IMR-90 (cell line): ENCODE measurements around the gene FOXM1. TPM values are rescaled to one million over a fixed set of nuclear protein-coding genes. Genes with fewer than 3 reads are reported as not detected.

Experiments
- ATAC-seq: fragments of 200-7000 bp; cut with Tn5 transposase; 2 replicates; pipeline ENCODE4 v1.9.1; 2020; ENCODE audit warnings: low read depth, mild to moderate bottlenecking, moderate library complexity
- BruUV-seq: library from RNA; stranded (reverse); fragments of 400-500 nt; replicated peaks from 2 replicates; lab custom pipeline; 2021; lab: Mats Ljungman, UMichigan
- CTCF ChIA-PET: fragments of 300-600 bp; formaldehyde crosslinking; extraction: SDS; loops from one replicate; lab custom pipeline; 2021; ENCODE audit warnings: antibody characterized with exemption; lab: Yijun Ruan, JAX
- POLR2A ChIA-PET: fragments of 300-600 bp; sonication (Branson Sonifier 250); formaldehyde crosslinking; loops from one replicate; lab custom pipeline; 2022; ENCODE audit warnings: antibody characterized with exemption; ENCODE audit not compliant: unreplicated experiment; lab: Charles Lee
- DNase-seq: peaks from one replicate; pipeline ENCODE4 v3.0.0; 2013
- H2AFZ ChIP-seq: replicated peaks from 2 replicates; pipeline ENCODE3; 2013; ENCODE audit warnings: low read length, mild to moderate bottlenecking; ENCODE audit not compliant: poor library complexity
- H2AK5ac ChIP-seq: 2 replicates; pipeline ENCODE4 v1.6.1; 2013; ENCODE audit warnings: low read depth, low read length, inconsistent platforms
- H2AK9ac ChIP-seq: replicated peaks from 2 replicates; pipeline ENCODE3; 2013; ENCODE audit warnings: mild to moderate bottlenecking, low read depth, low read length, moderate library complexity; ENCODE audit not compliant: poor library complexity
- H2BK120ac ChIP-seq: 2 replicates; pipeline ENCODE4 v1.6.1; 2013; ENCODE audit warnings: low read depth, low read length, inconsistent platforms
- H2BK15ac ChIP-seq: 3 replicates; pipeline ENCODE4 v1.6.1; 2013; ENCODE audit warnings: low read depth, low read length, inconsistent platforms
- H2BK20ac ChIP-seq: 2 replicates; pipeline ENCODE4 v1.6.1; 2013; ENCODE audit warnings: low read depth, mild to moderate bottlenecking, inconsistent platforms, low read length, moderate library complexity
- H2BK5ac ChIP-seq: 2 replicates; pipeline ENCODE4 v1.6.1; 2013; ENCODE audit warnings: mild to moderate bottlenecking, low read depth, low read length, inconsistent platforms; ENCODE audit not compliant: poor library complexity, severe bottlenecking
- H3K14ac ChIP-seq: replicated peaks from 2 replicates; pipeline ENCODE4 v1.6.1; 2013; ENCODE audit warnings: low read depth, low read length, inconsistent platforms
- H3K18ac ChIP-seq: 2 replicates; pipeline ENCODE4 v1.6.1; 2013; ENCODE audit warnings: low read depth, low read length, control low read depth
- H3K23ac ChIP-seq: 2 replicates; pipeline ENCODE4 v1.6.1; 2013; ENCODE audit warnings: low read depth, low read length, inconsistent platforms
- H3K27ac ChIP-seq: 2 replicates; pipeline ENCODE4 v1.5.1; 2013; ENCODE audit warnings: mild to moderate bottlenecking, control low read depth, low read length; ENCODE audit not compliant: insufficient read depth
- H3K27me3 ChIP-seq: 2 replicates; pipeline ENCODE4 v1.6.1; 2013; ENCODE audit warnings: low read length; ENCODE audit not compliant: control insufficient read depth, insufficient read depth
- H3K36me3 ChIP-seq: 2 replicates; pipeline ENCODE4 v1.6.1; 2013; ENCODE audit warnings: low read length, mixed read lengths; ENCODE audit not compliant: control insufficient read depth, insufficient read depth
- H3K4ac ChIP-seq: 2 replicates; pipeline ENCODE4 v1.6.1; 2013; ENCODE audit warnings: low read depth, low read length, inconsistent platforms
- H3K4me1 ChIP-seq: 2 replicates; pipeline ENCODE4 v1.6.1; 2013; ENCODE audit warnings: low read length, mixed read lengths; ENCODE audit not compliant: control insufficient read depth, insufficient read depth
- H3K4me2 ChIP-seq: 2 replicates; pipeline ENCODE4 v1.6.1; 2013; ENCODE audit warnings: low read depth, mild to moderate bottlenecking, control low read depth, low read length, moderate library complexity
- H3K4me3 ChIP-seq: 2 replicates; pipeline ENCODE4 v1.5.1; 2013; ENCODE audit warnings: low read depth, mild to moderate bottlenecking, control low read depth, low read length, moderate library complexity; ENCODE audit not compliant: insufficient read depth
- H3K56ac ChIP-seq: 2 replicates; pipeline ENCODE4 v1.6.1; 2013; ENCODE audit warnings: low read length, inconsistent platforms; ENCODE audit not compliant: insufficient read depth; ENCODE audit errors: extremely low read depth
- H3K79me1 ChIP-seq, 2 experiments: 2 replicates each; pipeline ENCODE4 v1.6.1; 2013; ENCODE audit warnings: low read length in 2 of 2, inconsistent platforms in 1 of 2, low read depth in 1 of 2
- H3K9ac ChIP-seq: 2 replicates; pipeline ENCODE4 v1.6.1; 2013; ENCODE audit warnings: low read depth, low read length, control low read depth
- H3K9me1 ChIP-seq: 2 replicates; pipeline ENCODE4 v1.6.1; 2013; ENCODE audit warnings: low read length, inconsistent platforms; ENCODE audit not compliant: insufficient read depth
- H3K9me3 ChIP-seq: 2 replicates; pipeline ENCODE4 v1.6.1; 2013; ENCODE audit warnings: low read length; ENCODE audit not compliant: control insufficient read depth, insufficient read depth
- H4K20me1 ChIP-seq: 2 replicates; pipeline ENCODE4 v1.6.1; 2013; ENCODE audit warnings: low read length, inconsistent platforms; ENCODE audit not compliant: insufficient read depth
- H4K5ac ChIP-seq: 2 replicates; pipeline ENCODE4 v1.6.1; 2013; ENCODE audit warnings: mild to moderate bottlenecking, low read depth, low read length, control low read depth
- H4K8ac ChIP-seq, 2 experiments: 2 replicates each; pipeline ENCODE4 v1.6.1; 2013; ENCODE audit warnings: low read depth in 2 of 2, low read length in 2 of 2, control low read depth in 1 of 2, inconsistent platforms in 1 of 2
- H4K91ac ChIP-seq: 2 replicates; pipeline ENCODE4 v1.6.1; 2013; ENCODE audit warnings: low read depth, low read length, inconsistent platforms; ENCODE audit not compliant: insufficient read depth
- BHLHE40 ChIP-seq: fragments of 150-350 bp; IDR thresholded peaks from 2 replicates; pipeline ENCODE4 v1.6.1; 2016; ENCODE audit warnings: mild to moderate bottlenecking, low read depth, low read length
- RAD21 ChIP-seq: IDR thresholded peaks from 2 replicates; pipeline ENCODE4 v1.6.1; 2012; ENCODE audit warnings: low read length, improper control_type of control experiment
- RFX5 ChIP-seq: IDR thresholded peaks from 2 replicates; pipeline ENCODE4 v1.8.0; 2012; ENCODE audit warnings: low read depth, mild to moderate bottlenecking, low read length, moderate library complexity
- WGBS, 2 experiments: methylation state at CpG; one replicate each; pipeline versions ENCODE4 v1.1.5 to v1.1.7; 2013; ENCODE audit warnings: missing lambda C conversion rate in 2 of 2; ENCODE audit not compliant: insufficient read length in 1 of 2; ENCODE audit errors: extremely low coverage in 2 of 2; 5-methylcytosine and 5-hydroxymethylcytosine counted together
- dilution Hi-C: fragments of 300-500 bp; cut with HindIII; formaldehyde crosslinking; loops from one replicate; pipeline ENCODE4 v1.14.3; 2018; ENCODE audit warnings: low sequenced_read_pairs; ENCODE audit not compliant: unreplicated experiment
- in situ Hi-C: fragments of 300-500 bp; cut with MboI; formaldehyde crosslinking; loops from 3 replicates; pipeline ENCODE4 v1.14.3; 2019; ENCODE audit warnings: low sequenced_read_pairs, inconsistent platforms, mixed read lengths
- intact Hi-C: fragments of 100-400 bp; cut with micrococcal nuclease; formaldehyde crosslinking; loops from 2 replicates; pipeline ENCODE4 v1.10.0; 2022
- polyA plus RNA-seq, 3 experiments: library from polyadenylated mRNA; depleted of rRNA; stranded (reverse); fragments of >200 nt; gene quantifications; 2 replicates each; pipeline ENCODE4 v1.2.3, GENCODE V29; 2012; ENCODE audit warnings: low replicate concordance in 1 of 3
- total RNA-seq: library from RNA; depleted of rRNA; stranded (reverse); fragments of >200 nt; gene quantifications from 2 replicates; pipeline ENCODE4 v1.2.3, GENCODE V29; 2012
- TF ChIP-seq, protein P1 (sequence below): conservative IDR thresholded peaks from 2 replicates; pipeline ENCODE4 v1.5.1; 2012; ENCODE audit warnings: mild to moderate bottlenecking, low read depth, low read length, improper control_type of control experiment
- TF ChIP-seq, protein P2 (sequence below): fragments of 150-350 bp; IDR thresholded peaks from 2 replicates; pipeline ENCODE4 v1.6.1; 2016; ENCODE audit warnings: low read depth, mild to moderate bottlenecking, low read length, moderate library complexity, borderline replicate concordance

FOXM1 gene
- total and polyA plus RNA-seq, 2 of the 4 experiments (the other 2 are of a cell fraction): 14.9 to 29.3 TPM

- no peaks in the 10 kb centered on the region for H3K9me1 ChIP-seq
- WGBS, 2 experiments: 81% methylated on average over 14 of the region's 25 CpGs; no CpG with 5 or more reads in 1 of the 2 experiments
- H2AK9ac ChIP-seq: peak overlapping the region; percentile 28
- H2BK20ac ChIP-seq: no peak overlapping the region
- no peaks in the 10 kb centered on the region for H4K20me1 ChIP-seq
- intact Hi-C loops (no loop called here), dilution Hi-C loops (no loop called here), in situ Hi-C loops (loop anchor here (10.0 kb wide), 1 partner anchor 180 kb away; no protein-coding TSS in a partner anchor)
- H3K4me2 ChIP-seq: no peak overlapping the region
- no peak overlapping the region for H2AK5ac ChIP-seq
- no peak for ATAC-seq
- H3K56ac ChIP-seq: no peak overlapping the region
- H3K36me3 ChIP-seq: peaks cover 6% of the 10 kb centered on the region
- no peak overlapping the region for H2BK15ac ChIP-seq
- no peak overlapping the region for H3K18ac ChIP-seq
- no peaks in the 10 kb centered on the region for H3K27me3 ChIP-seq
- no peak for TF ChIP-seq RFX5
- no peak for TF ChIP-seq BHLHE40
- TF ChIP-seq, protein P1, sequence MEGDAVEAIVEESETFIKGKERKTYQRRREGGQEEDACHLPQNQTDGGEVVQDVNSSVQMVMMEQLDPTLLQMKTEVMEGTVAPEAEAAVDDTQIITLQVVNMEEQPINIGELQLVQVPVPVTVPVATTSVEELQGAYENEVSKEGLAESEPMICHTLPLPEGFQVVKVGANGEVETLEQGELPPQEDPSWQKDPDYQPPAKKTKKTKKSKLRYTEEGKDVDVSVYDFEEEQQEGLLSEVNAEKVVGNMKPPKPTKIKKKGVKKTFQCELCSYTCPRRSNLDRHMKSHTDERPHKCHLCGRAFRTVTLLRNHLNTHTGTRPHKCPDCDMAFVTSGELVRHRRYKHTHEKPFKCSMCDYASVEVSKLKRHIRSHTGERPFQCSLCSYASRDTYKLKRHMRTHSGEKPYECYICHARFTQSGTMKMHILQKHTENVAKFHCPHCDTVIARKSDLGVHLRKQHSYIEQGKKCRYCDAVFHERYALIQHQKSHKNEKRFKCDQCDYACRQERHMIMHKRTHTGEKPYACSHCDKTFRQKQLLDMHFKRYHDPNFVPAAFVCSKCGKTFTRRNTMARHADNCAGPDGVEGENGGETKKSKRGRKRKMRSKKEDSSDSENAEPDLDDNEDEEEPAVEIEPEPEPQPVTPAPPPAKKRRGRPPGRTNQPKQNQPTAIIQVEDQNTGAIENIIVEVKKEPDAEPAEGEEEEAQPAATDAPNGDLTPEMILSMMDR: no peak
- TF ChIP-seq, protein P2, sequence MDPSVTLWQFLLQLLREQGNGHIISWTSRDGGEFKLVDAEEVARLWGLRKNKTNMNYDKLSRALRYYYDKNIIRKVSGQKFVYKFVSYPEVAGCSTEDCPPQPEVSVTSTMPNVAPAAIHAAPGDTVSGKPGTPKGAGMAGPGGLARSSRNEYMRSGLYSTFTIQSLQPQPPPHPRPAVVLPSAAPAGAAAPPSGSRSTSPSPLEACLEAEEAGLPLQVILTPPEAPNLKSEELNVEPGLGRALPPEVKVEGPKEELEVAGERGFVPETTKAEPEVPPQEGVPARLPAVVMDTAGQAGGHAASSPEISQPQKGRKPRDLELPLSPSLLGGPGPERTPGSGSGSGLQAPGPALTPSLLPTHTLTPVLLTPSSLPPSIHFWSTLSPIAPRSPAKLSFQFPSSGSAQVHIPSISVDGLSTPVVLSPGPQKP: no peak
- no peak for TF ChIP-seq RAD21
- H4K8ac ChIP-seq: no peak overlapping the region
- no peaks in the 10 kb centered on the region for H3K9me3 ChIP-seq
- H3K79me1 ChIP-seq: no peaks in the 10 kb centered on the region
- DNase-seq: no peak
- no TSS peak for BruUV-seq
- no peak overlapping the region for H4K91ac ChIP-seq
- H3K9ac ChIP-seq: no peak overlapping the region
- POLR2A ChIA-PET: no interaction called here
- no peak overlapping the region for H3K14ac ChIP-seq
- CTCF ChIA-PET: interaction anchor here (1.1 to 1.2 kb wide), 2 partner anchors 89 to 179 kb away, joined by 4 read pairs; no protein-coding TSS in a partner anchor
- no peak overlapping the region for H2BK5ac ChIP-seq
- H3K4me3 ChIP-seq: no peak overlapping the region
- H2AFZ ChIP-seq: peak overlapping the region; percentile 58
- no peak overlapping the region for H3K4ac ChIP-seq
- H3K27ac ChIP-seq: no peak overlapping the region
- H3K4me1 ChIP-seq: no peaks in the 10 kb centered on the region
- H3K23ac ChIP-seq: no peak overlapping the region
- no peak overlapping the region for H2BK120ac ChIP-seq
- no peak overlapping the region for H4K5ac ChIP-seq
Measured at GRCh38 chr12:2854669-2855453, 22.1 kb downstream of the FOXM1 start.
